CD4-positive, alpha-beta memory T cell (primary cell): ENCODE measurements around the gene SLC6A14. TPM values are rescaled to one million over a fixed set of nuclear protein-coding genes. Genes with fewer than 3 reads are reported as not detected.

Experiments
- CTCF ChIA-PET: fragments of 350-600 bp; sonication (Branson Sonifier 250); formaldehyde crosslinking; loops from one replicate; lab custom pipeline; 2021; ENCODE audit warnings: inconsistent platforms; ENCODE audit not compliant: partially characterized antibody; lab: Charles Lee
- POLR2A ChIA-PET: fragments of 350-600 bp; sonication (Branson Sonifier 250); formaldehyde crosslinking; loops from one replicate; lab custom pipeline; 2021; ENCODE audit not compliant: partially characterized antibody; lab: Charles Lee
- DNase-seq, 5 donors: peaks; one replicate each; pipeline versions ENCODE4 v3.0.0 to v3.0.0-alpha.2; 2020 to 2022; ENCODE audit warnings: mixed read lengths in 1 of 5
- H3K27ac ChIP-seq: one replicate; pipeline ENCODE4 v1.7.0; 2013; ENCODE audit warnings: low read depth, low read length
- H3K27me3 ChIP-seq: 2 replicates; pipeline ENCODE4 v1.7.0; 2013; ENCODE audit warnings: mild to moderate bottlenecking, low read length, moderate library complexity; ENCODE audit not compliant: insufficient read depth
- H3K36me3 ChIP-seq: 2 replicates; pipeline ENCODE4 v1.7.0; 2013; ENCODE audit warnings: mild to moderate bottlenecking, low read length, moderate library complexity; ENCODE audit not compliant: insufficient read depth
- H3K4me1 ChIP-seq: 2 replicates; pipeline ENCODE4 v1.7.0; 2013; ENCODE audit warnings: mild to moderate bottlenecking, low read length, moderate library complexity; ENCODE audit not compliant: insufficient read depth
- H3K4me3 ChIP-seq, 2 donors: one replicate each; pipeline ENCODE4 v1.7.0; 2013; ENCODE audit warnings: low read length in 2 of 2, mild to moderate bottlenecking in 1 of 2
- H3K9me3 ChIP-seq, 2 donors: one replicate each; pipeline ENCODE4 v1.7.0; 2013; ENCODE audit warnings: low read length in 2 of 2, control low read depth in 1 of 2; ENCODE audit not compliant: control insufficient read depth in 1 of 2
- H3K27ac Mint-ChIP-seq, 7 donors: one replicate each; pipeline ENCODE4 v1.8.0; 2020 to 2021; ENCODE audit warnings: mixed read lengths in 7 of 7, mild to moderate bottlenecking in 6 of 7, inconsistent platforms in 3 of 7, moderate library complexity in 3 of 7
- H3K27me3 Mint-ChIP-seq, 2 donors: one replicate each; pipeline ENCODE4 v1.8.0; 2020 to 2021; ENCODE audit warnings: mixed read lengths in 2 of 2
- H3K36me3 Mint-ChIP-seq, 2 donors: one replicate each; pipeline ENCODE4 v1.8.0; 2020 to 2021; ENCODE audit warnings: mixed read lengths in 2 of 2, inconsistent platforms in 1 of 2, mild to moderate bottlenecking in 1 of 2
- H3K4me1 Mint-ChIP-seq, 4 donors: one replicate each; pipeline ENCODE4 v1.8.0; 2020 to 2021; ENCODE audit warnings: mixed read lengths in 4 of 4, mild to moderate bottlenecking in 1 of 4
- H3K4me3 Mint-ChIP-seq, 8 donors: one replicate each; pipeline ENCODE4 v1.8.0; 2020 to 2021; ENCODE audit warnings: mixed read lengths in 8 of 8, mild to moderate bottlenecking in 7 of 8, moderate library complexity in 6 of 8, inconsistent platforms in 3 of 8
- H3K9me3 Mint-ChIP-seq, 8 donors: one replicate each; pipeline ENCODE4 v1.8.0; 2020 to 2021; ENCODE audit warnings: mixed read lengths in 8 of 8, mild to moderate bottlenecking in 5 of 8, inconsistent platforms in 3 of 8, moderate library complexity in 1 of 8
- intact Hi-C: fragments of 100-400 bp; cut with micrococcal nuclease; formaldehyde crosslinking; loops from one replicate; pipeline ENCODE4 v1.15.1; 2023
- polyA plus RNA-seq, 2 donors: library from polyadenylated mRNA; unstranded; fragments of 300-500 nt; fragmentation: Illumina TruSeq; gene quantifications; one replicate each; pipeline ENCODE4 v1.2.3, GENCODE V29; 2021
- total RNA-seq, 2 experiments: library from RNA; stranded (reverse); gene quantifications; one replicate each; pipeline ENCODE4 v1.2.3, GENCODE V29; 2021

The SLC6A14 gene, protein sequence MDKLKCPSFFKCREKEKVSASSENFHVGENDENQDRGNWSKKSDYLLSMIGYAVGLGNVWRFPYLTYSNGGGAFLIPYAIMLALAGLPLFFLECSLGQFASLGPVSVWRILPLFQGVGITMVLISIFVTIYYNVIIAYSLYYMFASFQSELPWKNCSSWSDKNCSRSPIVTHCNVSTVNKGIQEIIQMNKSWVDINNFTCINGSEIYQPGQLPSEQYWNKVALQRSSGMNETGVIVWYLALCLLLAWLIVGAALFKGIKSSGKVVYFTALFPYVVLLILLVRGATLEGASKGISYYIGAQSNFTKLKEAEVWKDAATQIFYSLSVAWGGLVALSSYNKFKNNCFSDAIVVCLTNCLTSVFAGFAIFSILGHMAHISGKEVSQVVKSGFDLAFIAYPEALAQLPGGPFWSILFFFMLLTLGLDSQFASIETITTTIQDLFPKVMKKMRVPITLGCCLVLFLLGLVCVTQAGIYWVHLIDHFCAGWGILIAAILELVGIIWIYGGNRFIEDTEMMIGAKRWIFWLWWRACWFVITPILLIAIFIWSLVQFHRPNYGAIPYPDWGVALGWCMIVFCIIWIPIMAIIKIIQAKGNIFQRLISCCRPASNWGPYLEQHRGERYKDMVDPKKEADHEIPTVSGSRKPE
- total RNA-seq (not detected), polyA plus RNA-seq (not detected)

DNA sequence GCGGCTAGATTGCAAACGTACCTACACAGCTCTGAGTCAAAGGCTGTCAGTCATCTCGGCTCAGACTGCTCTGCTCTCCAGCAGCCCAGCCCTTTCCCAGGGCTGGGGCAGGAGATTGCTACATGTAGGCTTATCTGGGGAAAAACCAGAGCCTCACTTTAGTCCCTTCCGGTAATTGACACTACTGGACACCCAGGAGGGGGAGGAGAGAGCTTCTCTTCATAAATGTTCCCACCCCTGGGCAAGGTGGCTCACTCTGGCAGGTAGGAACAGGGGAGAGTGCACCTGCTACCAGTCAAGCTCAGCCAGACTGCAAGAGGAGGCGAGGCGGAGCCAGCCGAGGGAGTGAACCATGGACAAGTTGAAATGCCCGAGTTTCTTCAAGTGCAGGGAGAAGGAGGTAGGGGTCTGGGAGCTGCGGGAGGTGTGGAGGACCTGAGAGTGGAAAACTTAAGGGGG, at the start of gene SLC6A14:
Gene SLC6A14, plus strand, starts transcription at position 249 of the 459 bp plus-strand sequence. Its CDS starts 104 bp downstream, at position 353.
- H3K27me3 Mint-ChIP-seq: no peaks in the 10 kb centered on the region
- Histone ChIP-seq H3K4me1 (no peaks in the 10 kb centered on the region), H3K4me3 (no peak within 1 kb of the TSS), H3K27me3 (no peaks in the 10 kb centered on the region), H3K9me3 (no peaks in the 10 kb centered on the region), H3K36me3 (no peaks in the 10 kb centered on the region), H3K27ac (no peak within 1 kb of the TSS)
- intact Hi-C loops: no loop called here
- H3K9me3 Mint-ChIP-seq: peaks cover 0 to 8% (median 0%) of the 10 kb centered on the region in 8 donors
- ChIA-PET CTCF (no interaction called here), POLR2A (no interaction called here)
- H3K4me3 Mint-ChIP-seq: no peak within 1 kb of the TSS
- no peak within 1 kb of the TSS for H3K27ac Mint-ChIP-seq
- no peaks in the 10 kb centered on the region for H3K36me3 Mint-ChIP-seq
- no peak for DNase-seq
- no peaks in the 10 kb centered on the region for H3K4me1 Mint-ChIP-seq

DNA sequence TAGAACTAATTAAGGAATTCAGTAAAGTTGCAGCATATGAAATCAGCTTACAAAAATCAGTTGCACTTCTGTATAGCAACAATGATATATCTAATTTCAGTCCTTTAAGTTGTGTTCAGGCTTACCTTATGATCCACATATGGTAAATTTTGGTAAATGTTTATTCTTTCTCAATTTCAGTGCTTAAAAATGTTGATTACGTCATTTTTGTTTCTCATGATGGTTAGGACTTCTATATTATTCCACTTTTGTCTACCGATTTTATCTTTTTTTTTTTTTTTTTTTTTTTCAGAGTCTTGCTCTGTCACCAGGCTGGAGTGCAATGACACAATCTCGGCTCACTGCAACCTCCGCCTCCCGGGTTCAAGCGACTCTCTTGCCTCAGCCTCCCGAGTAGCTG, 40.7 kb upstream of the SLC6A14 start:
- intact Hi-C loops: no loop called here
- Mint-ChIP-seq H3K9me3 (peaks cover 0 to 2% (median 0%) of the 10 kb centered on the region in 8 donors), H3K27ac (no peak overlapping the region), H3K36me3 (no peaks in the 10 kb centered on the region), H3K4me1 (no peaks in the 10 kb centered on the region), H3K27me3 (no peaks in the 10 kb centered on the region), H3K4me3 (no peak overlapping the region)
- H3K4me1 ChIP-seq: no peaks in the 10 kb centered on the region
- no peaks in the 10 kb centered on the region for H3K9me3 ChIP-seq
- no peak overlapping the region for H3K4me3 ChIP-seq
- CTCF ChIA-PET: no interaction called here
- H3K27me3 ChIP-seq: no peaks in the 10 kb centered on the region
- no peak for DNase-seq
- no peak overlapping the region for H3K27ac ChIP-seq
- POLR2A ChIA-PET: no interaction called here
- H3K36me3 ChIP-seq: no peaks in the 10 kb centered on the region

DNA sequence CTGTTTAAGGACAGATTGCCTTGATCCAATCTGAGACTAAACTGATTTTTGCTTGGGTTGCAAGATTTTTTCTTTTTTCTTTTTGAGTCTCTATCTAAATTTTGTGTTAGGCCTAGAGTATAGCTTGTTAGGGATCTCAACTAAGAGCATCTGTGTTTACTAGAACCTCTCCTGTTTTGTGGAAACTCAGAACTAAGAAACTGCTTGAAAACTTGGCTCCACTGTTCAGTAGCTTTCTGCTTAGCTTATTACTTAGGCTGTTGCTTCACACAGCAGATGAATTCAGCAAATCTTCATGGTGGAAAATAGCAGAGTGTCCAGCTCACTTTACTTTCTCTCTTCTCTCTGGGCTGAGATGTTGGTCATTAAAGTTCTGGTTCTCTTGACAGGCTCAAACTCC, 36.7 kb upstream of the SLC6A14 start:
- no peaks in the 10 kb centered on the region for H3K36me3 ChIP-seq
- H3K27ac Mint-ChIP-seq: no peak overlapping the region
- no peaks in the 10 kb centered on the region for H3K27me3 Mint-ChIP-seq
- H3K9me3 Mint-ChIP-seq: peaks cover 0 to 9% (median 1%) of the 10 kb centered on the region in 8 donors
- no peaks in the 10 kb centered on the region for H3K4me1 Mint-ChIP-seq
- no peaks in the 10 kb centered on the region for H3K4me1 ChIP-seq
- no peaks in the 10 kb centered on the region for H3K27me3 ChIP-seq
- no peak overlapping the region for H3K27ac ChIP-seq
- no peak for DNase-seq
- intact Hi-C loops: no loop called here
- no peaks in the 10 kb centered on the region for H3K36me3 Mint-ChIP-seq
- no peaks in the 10 kb centered on the region for H3K9me3 ChIP-seq
- ChIA-PET CTCF (no interaction called here), POLR2A (no interaction called here)
- H3K4me3 Mint-ChIP-seq: no peak overlapping the region
- no peak overlapping the region for H3K4me3 ChIP-seq

DNA sequence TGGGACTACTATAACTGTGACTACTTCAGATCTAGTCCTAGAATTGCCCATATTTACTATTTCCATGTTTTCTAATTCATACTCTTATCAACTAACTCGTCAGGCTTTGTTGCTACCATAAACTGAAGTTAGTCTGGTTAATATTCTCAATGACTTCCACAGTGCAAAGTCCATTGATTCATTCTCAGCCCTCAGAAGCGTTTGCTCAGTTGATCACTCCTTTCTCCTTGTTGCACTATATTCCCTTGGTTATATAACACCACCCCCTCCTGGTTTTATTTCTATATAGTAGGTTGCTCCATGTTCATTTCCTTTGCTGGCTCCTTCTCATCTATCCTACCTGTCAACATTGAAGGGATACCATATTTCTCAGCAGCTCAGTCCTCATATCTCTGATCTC, 27.2 kb upstream of the SLC6A14 start:
- Histone ChIP-seq H3K27me3 (no peaks in the 10 kb centered on the region), H3K9me3 (no peaks in the 10 kb centered on the region), H3K4me3 (no peak overlapping the region), H3K4me1 (no peaks in the 10 kb centered on the region), H3K27ac (no peak overlapping the region), H3K36me3 (no peaks in the 10 kb centered on the region)
- Mint-ChIP-seq H3K4me3 (no peak overlapping the region), H3K27me3 (no peaks in the 10 kb centered on the region), H3K9me3 (peaks cover 0 to 4% (median 0%) of the 10 kb centered on the region in 8 donors), H3K27ac (no peak overlapping the region), H3K4me1 (no peaks in the 10 kb centered on the region), H3K36me3 (no peaks in the 10 kb centered on the region)
- intact Hi-C loops: no loop called here
- ChIA-PET POLR2A (no interaction called here), CTCF (no interaction called here)
- no peak for DNase-seq

DNA sequence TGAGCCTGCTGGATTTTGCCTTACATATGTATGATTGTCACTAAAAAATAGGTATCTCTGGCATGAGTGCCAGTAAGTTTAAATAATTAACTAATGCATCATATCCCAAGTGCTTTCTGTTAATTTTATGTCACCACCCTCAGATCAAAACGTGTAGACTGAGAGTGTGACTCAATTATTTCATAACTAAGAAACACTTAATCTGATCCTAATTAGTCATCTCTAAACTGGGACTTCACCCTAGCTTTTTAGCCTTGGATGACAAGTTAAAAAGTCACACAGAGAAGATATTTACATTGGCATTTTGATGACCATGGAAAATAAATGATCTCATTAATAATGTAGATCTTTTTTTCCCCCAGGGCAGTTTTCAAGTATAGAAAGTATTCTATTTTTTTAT, 23.1 kb upstream of the SLC6A14 start:
- no peaks in the 10 kb centered on the region for H3K27me3 ChIP-seq
- Mint-ChIP-seq H3K27ac (no peak overlapping the region), H3K27me3 (no peaks in the 10 kb centered on the region), H3K36me3 (no peaks in the 10 kb centered on the region), H3K9me3 (peaks cover 0 to 4% (median 0%) of the 10 kb centered on the region in 8 donors), H3K4me1 (no peaks in the 10 kb centered on the region), H3K4me3 (no peak overlapping the region)
- intact Hi-C loops: no loop called here
- H3K4me1 ChIP-seq: no peaks in the 10 kb centered on the region
- no peaks in the 10 kb centered on the region for H3K9me3 ChIP-seq
- no peak overlapping the region for H3K27ac ChIP-seq
- POLR2A ChIA-PET: no interaction called here
- H3K4me3 ChIP-seq: no peak overlapping the region
- CTCF ChIA-PET: no interaction called here
- H3K36me3 ChIP-seq: no peaks in the 10 kb centered on the region
- DNase-seq: no peak

DNA sequence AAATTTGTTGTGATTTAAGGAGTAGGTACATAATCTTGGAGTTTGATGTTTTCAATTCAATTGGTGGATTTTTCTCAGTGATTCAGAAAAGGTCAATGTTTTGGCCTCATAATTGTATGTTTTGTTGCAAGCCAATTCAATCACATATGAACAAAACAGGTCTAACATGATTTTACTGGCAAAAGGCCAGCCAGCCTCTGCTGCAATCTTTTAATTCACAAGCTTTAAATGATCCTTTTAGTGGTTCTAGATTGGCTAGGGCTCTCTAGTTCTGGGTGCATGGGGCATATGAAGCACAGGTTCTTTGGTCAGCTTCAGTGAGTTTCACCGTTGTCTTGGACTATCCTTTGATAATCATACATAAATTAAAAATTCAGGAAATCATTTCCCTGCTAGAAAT, 19.2 kb upstream of the SLC6A14 start:
- H3K36me3 ChIP-seq: no peaks in the 10 kb centered on the region
- H3K9me3 ChIP-seq: no peaks in the 10 kb centered on the region
- no peak for DNase-seq
- Mint-ChIP-seq H3K27me3 (no peaks in the 10 kb centered on the region), H3K9me3 (no peaks in the 10 kb centered on the region), H3K36me3 (no peaks in the 10 kb centered on the region), H3K4me1 (no peaks in the 10 kb centered on the region), H3K27ac (no peak overlapping the region), H3K4me3 (no peak overlapping the region)
- intact Hi-C loops: no loop called here
- ChIA-PET POLR2A (no interaction called here), CTCF (no interaction called here)
- no peak overlapping the region for H3K4me3 ChIP-seq
- no peaks in the 10 kb centered on the region for H3K27me3 ChIP-seq
- H3K4me1 ChIP-seq: no peaks in the 10 kb centered on the region
- H3K27ac ChIP-seq: no peak overlapping the region

DNA sequence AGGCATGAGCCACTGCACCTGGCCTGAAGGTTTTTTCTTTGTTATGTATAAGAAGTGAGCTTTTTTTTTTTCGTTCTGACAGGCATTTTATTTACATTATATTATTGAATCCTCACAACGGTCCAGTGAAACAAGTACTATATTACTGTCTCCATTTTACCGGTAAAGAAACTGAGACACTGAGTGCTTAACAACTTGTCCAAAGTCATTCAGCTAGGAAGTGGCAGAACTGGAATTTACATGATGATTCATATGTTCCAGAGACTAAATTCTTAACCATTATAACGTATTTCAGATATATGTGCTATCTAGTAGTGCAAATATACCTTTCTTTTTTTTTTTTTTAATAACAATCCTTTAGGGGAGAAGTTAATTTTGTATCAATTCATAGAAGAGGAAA, 18.4 kb upstream of the SLC6A14 start:
- no peaks in the 10 kb centered on the region for H3K27me3 ChIP-seq
- Mint-ChIP-seq H3K27ac (no peak overlapping the region), H3K27me3 (no peaks in the 10 kb centered on the region), H3K4me3 (no peak overlapping the region), H3K4me1 (no peaks in the 10 kb centered on the region), H3K9me3 (no peaks in the 10 kb centered on the region), H3K36me3 (no peaks in the 10 kb centered on the region)
- no peak overlapping the region for H3K27ac ChIP-seq
- H3K4me1 ChIP-seq: no peaks in the 10 kb centered on the region
- no peak overlapping the region for H3K4me3 ChIP-seq
- ChIA-PET POLR2A (no interaction called here), CTCF (no interaction called here)
- intact Hi-C loops: no loop called here
- H3K36me3 ChIP-seq: no peaks in the 10 kb centered on the region
- H3K9me3 ChIP-seq: no peaks in the 10 kb centered on the region
- no peak for DNase-seq
